Esophagus squamous epithelium (tissue), 5 donors: ENCODE results near the gene SPC24. TPM values are rescaled to one million over a fixed set of nuclear protein-coding genes. Genes with fewer than 3 reads are reported as not detected.
"Not testable (repeated sequence)": the region's sequence is repeated elsewhere in the genome, so short reads cannot be mapped to it uniquely, and the experiment has no call there.

Source experiments
- DNase-seq: peaks from one replicate; lab custom pipeline; 2025; lab: John Stamatoyannopoulos, UW
- H3K27ac ChIP-seq, 4 donors: fragments of 200-600 bp; sonication (generic); one replicate each; pipeline ENCODE4 v1.5.1; 2016 to 2019; ENCODE audit warnings: mild to moderate bottlenecking in 1 of 4
- H3K27me3 ChIP-seq, 4 donors: fragments of 200-600 bp; sonication (generic); 1 replicate in 3 of 4; 2 replicates in 1 of 4; pipeline versions ENCODE4 v1.5.1 to v1.6.0; 2017 to 2021; ENCODE audit warnings: antibody characterized with exemption in 1 of 4
- H3K36me3 ChIP-seq, 3 donors: fragments of 200-600 bp; sonication (generic); one replicate each; pipeline ENCODE4 v1.5.1; 2016 to 2019
- H3K4me1 ChIP-seq, 3 donors: fragments of 200-600 bp; sonication (generic); one replicate each; pipeline ENCODE4 v1.5.1; 2017 to 2019
- H3K4me3 ChIP-seq, 4 donors: fragments of 200-600 bp; sonication (generic); 1 replicate in 3 of 4; 2 replicates in 1 of 4; pipeline ENCODE4 v1.5.1; 2016 to 2019; ENCODE audit warnings: mild to moderate bottlenecking in 2 of 4, moderate library complexity in 1 of 4
- H3K9me3 ChIP-seq, 3 donors: fragments of 200-600 bp; sonication (generic); one replicate each; pipeline ENCODE4 v1.5.1; 2016 to 2019
- POLR2A ChIP-seq, 4 donors: fragments of 450-650 bp; IDR thresholded peaks; one replicate each; pipeline ENCODE4 v1.6.1; 2017; ENCODE audit warnings: antibody characterized with exemption in 4 of 4, mild to moderate bottlenecking in 4 of 4, moderate library complexity in 3 of 4
- WGBS, 2 donors: methylation state at CpG; one replicate each; pipeline ENCODE4 v1.1.5; 2018; 5-methylcytosine and 5-hydroxymethylcytosine counted together
- intact Hi-C: fragments of 100-400 bp; cut with DNase I; formaldehyde crosslinking; loops from one replicate; pipeline ENCODE4 v1.15.0; 2022
- total RNA-seq, 4 donors: library from RNA; depleted of rRNA; stranded (reverse); fragments of >200 nt; gene quantifications; one replicate each; pipeline ENCODE4 v1.1.0, GENCODE V29; 2016
- TF ChIP-seq, protein P1 (sequence below), 6 experiments: fragments of 450-650 bp in 4 of 6; fragments of 200-600 bp in 2 of 6; sonication (generic) in 2 of 6; IDR thresholded peaks; one replicate each; pipeline ENCODE4 v1.5.1; 2016 to 2019; ENCODE audit warnings: antibody characterized with exemption in 6 of 6, mild to moderate bottlenecking in 4 of 6, moderate library complexity in 4 of 6
- donor health status: DM: yes; HTN: yes; CAD: no.

The SPC24 gene
- total RNA-seq, 4 donors from 2014 or later = 2.9 to 10.9 (median 6.3) TPM

DNA sequence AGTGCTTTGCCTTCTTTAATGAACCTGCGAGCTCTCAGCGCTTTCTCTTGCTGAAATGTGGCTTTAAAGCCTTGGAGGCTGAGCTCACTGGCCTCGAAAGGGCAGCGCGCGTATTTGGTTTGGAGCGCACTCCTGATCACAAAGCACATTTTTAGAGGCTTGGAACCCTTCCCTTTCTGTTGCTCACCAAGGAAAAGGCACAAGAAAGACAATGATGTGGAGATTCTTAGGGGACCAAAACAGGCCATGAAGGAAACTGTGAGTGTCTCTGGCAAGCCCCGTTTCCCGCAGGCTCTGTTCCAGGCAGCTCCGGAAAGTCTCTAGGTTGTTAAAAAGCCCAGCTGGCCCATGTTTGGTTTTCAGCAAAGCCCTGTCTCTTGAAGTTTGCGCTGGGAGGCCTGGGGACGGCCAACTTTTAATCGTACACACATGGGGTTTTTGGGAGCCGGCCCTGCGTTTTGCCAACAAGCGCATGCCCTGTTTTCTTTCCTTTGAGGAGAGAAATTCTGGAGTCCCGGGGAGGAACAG is 9.4 kb upstream of the SPC24 start:
- peak overlapping the region in 1 of 4 donors; percentile 39 for H3K4me3 ChIP-seq
- TF ChIP-seq, protein P1, sequence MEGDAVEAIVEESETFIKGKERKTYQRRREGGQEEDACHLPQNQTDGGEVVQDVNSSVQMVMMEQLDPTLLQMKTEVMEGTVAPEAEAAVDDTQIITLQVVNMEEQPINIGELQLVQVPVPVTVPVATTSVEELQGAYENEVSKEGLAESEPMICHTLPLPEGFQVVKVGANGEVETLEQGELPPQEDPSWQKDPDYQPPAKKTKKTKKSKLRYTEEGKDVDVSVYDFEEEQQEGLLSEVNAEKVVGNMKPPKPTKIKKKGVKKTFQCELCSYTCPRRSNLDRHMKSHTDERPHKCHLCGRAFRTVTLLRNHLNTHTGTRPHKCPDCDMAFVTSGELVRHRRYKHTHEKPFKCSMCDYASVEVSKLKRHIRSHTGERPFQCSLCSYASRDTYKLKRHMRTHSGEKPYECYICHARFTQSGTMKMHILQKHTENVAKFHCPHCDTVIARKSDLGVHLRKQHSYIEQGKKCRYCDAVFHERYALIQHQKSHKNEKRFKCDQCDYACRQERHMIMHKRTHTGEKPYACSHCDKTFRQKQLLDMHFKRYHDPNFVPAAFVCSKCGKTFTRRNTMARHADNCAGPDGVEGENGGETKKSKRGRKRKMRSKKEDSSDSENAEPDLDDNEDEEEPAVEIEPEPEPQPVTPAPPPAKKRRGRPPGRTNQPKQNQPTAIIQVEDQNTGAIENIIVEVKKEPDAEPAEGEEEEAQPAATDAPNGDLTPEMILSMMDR (IDR thresholded peaks at IDR 0.05) = no peak
- peak in 1 of 4 donors; percentile 15 for TF ChIP-seq POLR2A (IDR thresholded peaks at IDR 0.05)
- peak overlapping the region; percentile 73 to 88 (median 86) for H3K27ac ChIP-seq
- peaks cover 0 to 69% (median 37%) of the 10 kb centered on the region in 3 donors for H3K4me1 ChIP-seq
- H3K9me3 ChIP-seq = no peaks in the 10 kb centered on the region
- intact Hi-C loops = no loop called here
- H3K27me3 ChIP-seq = no peaks in the 10 kb centered on the region
- peaks cover 0 to 29% (median 6%) of the 10 kb centered on the region in 3 donors for H3K36me3 ChIP-seq
- DNase-seq = no peak
- 59 to 74% methylated on average over 10 to 13 of the region's 17 CpGs for WGBS, 2 donors

DNA sequence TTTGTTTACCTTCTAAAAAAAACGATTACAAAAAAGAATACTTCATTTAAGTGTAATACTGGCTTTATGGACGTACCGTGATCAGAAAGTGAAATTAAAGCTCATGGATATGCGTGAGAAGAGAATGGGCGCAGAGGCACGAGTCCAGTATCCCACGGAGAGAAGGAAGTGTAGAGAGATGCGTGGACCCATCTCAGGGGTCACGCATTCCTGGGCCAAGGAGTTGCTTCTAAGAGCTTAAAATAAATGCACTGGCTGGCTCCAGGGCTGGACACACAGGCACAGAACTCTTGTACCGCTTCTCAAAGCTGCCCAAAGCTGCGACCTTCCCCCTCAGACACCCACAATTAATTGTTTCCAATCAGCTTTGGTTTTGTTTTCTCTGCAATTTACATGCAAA is 8.7 kb upstream of the SPC24 start:
- Histone ChIP-seq H3K36me3 (peaks cover 0 to 23% (median 2%) of the 10 kb centered on the region in 3 donors), H3K9me3 (no peaks in the 10 kb centered on the region), H3K4me1 (peaks cover 0 to 69% (median 39%) of the 10 kb centered on the region in 3 donors), H3K27me3 (no peaks in the 10 kb centered on the region), H3K4me3 (peak overlapping the region in 1 of 4 donors; percentile 39), H3K27ac (peak overlapping the region; percentile 48 to 88 (median 86))
- DNase-seq = no peak
- WGBS, 2 donors = 65 to 72% methylated on average over 11 of the region's 11 CpGs
- no peak for TF ChIP-seq POLR2A (IDR thresholded peaks at IDR 0.05)
- TF ChIP-seq, protein P1 (IDR thresholded peaks at IDR 0.05) = no peak
- intact Hi-C loops = no loop called here

DNA sequence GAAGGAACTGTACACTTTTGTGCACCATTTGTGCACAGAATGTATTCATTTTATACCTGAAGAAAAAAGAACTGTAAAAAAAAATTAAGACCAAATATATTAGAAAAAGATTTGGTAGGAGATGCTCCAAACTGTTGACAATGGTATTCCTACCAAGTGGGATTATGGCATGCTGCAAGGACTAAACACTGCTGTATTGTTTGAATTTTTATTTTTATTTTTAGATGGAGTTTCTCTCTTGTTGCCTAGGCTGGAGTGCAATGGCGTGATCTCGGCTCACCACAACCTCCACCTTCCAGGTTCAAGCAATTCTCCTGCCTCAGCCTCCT is 4.8 kb upstream of the SPC24 start:
- Histone ChIP-seq H3K27ac (peak overlapping the region in 3 of 4 donors; percentile 74 to 81 (median 76)), H3K4me1 (peaks cover 8 to 64% (median 36%) of the 10 kb centered on the region in 3 donors)
- H3K27me3 ChIP-seq, DNase-seq, intact Hi-C loops, H3K4me3 ChIP-seq, H3K36me3 ChIP-seq, H3K9me3 ChIP-seq: not testable (repeated sequence)
- 82 to 100% methylated on average over 2 of the region's 2 CpGs for WGBS, 2 donors

DNA sequence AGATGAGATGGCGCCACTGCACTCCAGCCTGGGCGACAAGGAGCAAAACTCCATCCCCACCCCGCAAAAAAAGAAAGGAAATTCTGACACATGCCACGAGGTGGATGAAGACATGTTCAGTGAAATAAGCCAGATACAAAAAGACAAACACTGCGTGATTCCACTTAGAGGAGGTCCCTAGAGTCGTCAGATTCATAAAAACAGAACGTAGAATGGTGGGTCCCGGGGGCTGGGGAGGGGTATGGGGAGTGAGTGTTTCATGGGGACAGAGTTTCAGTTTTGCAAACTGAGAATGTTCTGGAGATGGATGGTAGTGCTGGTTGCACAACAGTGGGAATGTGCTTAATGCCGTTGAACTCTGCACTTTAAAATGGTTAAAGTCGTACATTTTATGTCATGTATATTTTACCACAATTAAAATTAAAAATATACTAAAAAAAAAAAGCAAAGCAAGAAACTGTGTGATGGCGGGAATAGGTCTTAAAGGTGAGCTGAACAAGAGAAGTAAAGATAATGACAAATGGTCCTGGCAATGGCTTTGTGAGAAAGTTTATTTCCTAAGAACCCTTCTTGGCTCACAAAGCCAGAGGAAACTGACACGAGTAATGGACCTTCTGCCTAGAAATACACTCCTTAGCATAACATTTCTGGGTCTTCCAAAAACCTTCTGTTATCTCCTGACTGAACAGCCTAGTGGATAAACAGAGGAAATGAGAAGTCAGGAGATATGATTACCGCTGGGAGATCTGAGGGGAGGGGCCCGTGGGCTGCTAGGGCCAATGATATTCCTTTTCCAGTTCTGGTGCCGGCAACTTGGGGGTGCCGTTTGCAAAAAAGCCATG is 4.2 kb upstream of the SPC24 start:
- intact Hi-C loops = no loop called here
- Histone ChIP-seq H3K9me3 (no peaks in the 10 kb centered on the region), H3K4me3 (no peak overlapping the region), H3K36me3 (no peaks in the 10 kb centered on the region), H3K27ac (peak overlapping the region; percentile 21 to 89 (median 78)), H3K27me3 (no peaks in the 10 kb centered on the region), H3K4me1 (peaks cover 11 to 66% (median 39%) of the 10 kb centered on the region in 3 donors)
- DNase-seq = no peak
- 46 to 57% methylated on average over 16 of the region's 16 CpGs for WGBS, 2 donors
- TF ChIP-seq, protein P1 (IDR thresholded peaks at IDR 0.05) = no peak
- TF ChIP-seq POLR2A (IDR thresholded peaks at IDR 0.05) = no peak

DNA sequence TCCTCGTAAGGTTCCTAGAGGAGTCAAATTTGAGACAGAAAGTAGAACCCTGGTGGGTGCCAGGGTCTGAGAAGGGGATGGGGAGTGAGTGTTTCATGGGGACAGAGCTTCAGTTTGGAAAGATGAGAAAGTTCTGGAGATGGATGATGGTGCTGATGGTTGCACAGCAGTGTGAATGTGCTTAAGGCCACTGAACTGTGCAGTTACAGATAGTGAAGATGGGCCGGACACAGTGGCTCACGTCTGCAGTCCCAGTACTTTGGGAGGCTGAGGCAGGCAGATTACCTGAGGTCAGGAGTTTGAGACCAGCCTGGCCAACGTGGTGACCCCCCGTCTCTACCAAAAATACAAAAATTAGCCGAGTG is 917 bp downstream of the SPC24 start:
- 49 to 50% methylated on average over 6 of the region's 6 CpGs for WGBS, 2 donors
- DNase-seq = no peak
- intact Hi-C loops = no loop called here
- Histone ChIP-seq H3K9me3 (no peaks in the 10 kb centered on the region), H3K4me1 (peaks cover 15 to 81% (median 44%) of the 10 kb centered on the region in 3 donors), H3K4me3 (peak overlapping the region; percentile 53 to 76 (median 60)), H3K36me3 (no peaks in the 10 kb centered on the region), H3K27ac (peak overlapping the region in 2 of 4 donors; percentile 3 to 34), H3K27me3 (no peaks in the 10 kb centered on the region)
- TF ChIP-seq POLR2A (IDR thresholded peaks at IDR 0.05) = no peak
- TF ChIP-seq, protein P1 (IDR thresholded peaks at IDR 0.05) = no peak
